HepG2 (cell line): ENCODE data around the gene CPE. TPM values are rescaled to one million over a fixed set of nuclear protein-coding genes. Genes with fewer than 3 reads are reported as not detected.

ENCODE experiments used
- ATRX ChIP-seq: sonication (generic); formaldehyde crosslinking; IDR thresholded peaks from 2 replicates; pipeline ENCODE4 v1.4.0; 2020; ENCODE audit warnings: missing genetic modification reagents, borderline replicate concordance
- CREB1 ChIP-seq, 2 experiments: fragments of 450-650 bp in 1 of 2; IDR thresholded peaks; 2 replicates each; pipeline ENCODE4 v1.6.1; 2016 to 2017; ENCODE audit warnings: control low read depth in 1 of 2, mild to moderate bottlenecking in 1 of 2, missing compliant biosample characterization in 1 of 2, missing genetic modification characterization in 1 of 2
- ESRRA ChIP-seq: sonication (generic); formaldehyde crosslinking; IDR thresholded peaks from 2 replicates; pipeline ENCODE4 v1.5.1; 2020; ENCODE audit warnings: mild to moderate bottlenecking, low read depth, missing genetic modification reagents
- FOXA1 ChIP-seq, 2 experiments: fragments of 450-650 bp in 1 of 2; sonication (generic) in 1 of 2; formaldehyde crosslinking in 1 of 2; IDR thresholded peaks; 2 replicates each; pipeline versions ENCODE4 v1.4.0 to v1.6.1; 2016 to 2020; ENCODE audit warnings: missing genetic modification reagents in 1 of 2
- JUNB ChIP-seq: sonication (generic); formaldehyde crosslinking; IDR thresholded peaks from 2 replicates; pipeline ENCODE4 v1.8.0; 2022; ENCODE audit warnings: missing genetic modification reagents, mild to moderate bottlenecking, borderline replicate concordance
- MYC ChIP-seq: sonication (generic); formaldehyde crosslinking; IDR thresholded peaks from 2 replicates; pipeline ENCODE4 v1.9.0; 2021; ENCODE audit warnings: missing genetic modification reagents, borderline replicate concordance
- NFE2 ChIP-seq: sonication (generic); formaldehyde crosslinking; IDR thresholded peaks from 2 replicates; pipeline ENCODE4 v1.4.0; 2020; ENCODE audit warnings: missing genetic modification reagents
- NFYB ChIP-seq: sonication (generic); formaldehyde crosslinking; IDR thresholded peaks from 2 replicates; pipeline ENCODE4 v1.4.0; 2020; ENCODE audit warnings: missing genetic modification reagents
- NR2F1 ChIP-seq, 2 experiments: fragments of 450-650 bp in 1 of 2; formaldehyde crosslinking in 1 of 2; IDR thresholded peaks; 2 replicates each; pipeline versions ENCODE4 v1.5.0 to v1.6.1; 2016 to 2020; ENCODE audit warnings: mild to moderate bottlenecking in 1 of 2, missing compliant biosample characterization in 1 of 2, missing genetic modification reagents in 1 of 2, moderate library complexity in 1 of 2
- RAD21 ChIP-seq: fragments of 450-650 bp; formaldehyde crosslinking; IDR thresholded peaks from 2 replicates; pipeline ENCODE4 v1.5.0; 2020; ENCODE audit warnings: mild to moderate bottlenecking
- RFX3 ChIP-seq: IDR thresholded peaks from 2 replicates; pipeline ENCODE4 v1.6.1; 2016; ENCODE audit warnings: missing biosample characterization, missing genetic modification reagents
- RXRB ChIP-seq: IDR thresholded peaks from 2 replicates; pipeline ENCODE4 v1.6.1; 2016; ENCODE audit warnings: borderline replicate concordance, missing genetic modification reagents, missing compliant biosample characterization
- SOX5 ChIP-seq: IDR thresholded peaks from 2 replicates; pipeline ENCODE4 v1.6.1; 2016; ENCODE audit warnings: borderline replicate concordance
- TBL1XR1 ChIP-seq: fragments of 150-350 bp; IDR thresholded peaks from 2 replicates; pipeline ENCODE4 v1.6.1; 2014; ENCODE audit warnings: borderline replicate concordance, low read length; ENCODE audit not compliant: partially characterized antibody
- ZMYM4 ChIP-seq: sonication (generic); formaldehyde crosslinking; IDR thresholded peaks from 2 replicates; pipeline ENCODE4 v1.8.1; 2023; ENCODE audit warnings: mild to moderate bottlenecking, missing genetic modification reagents
- ZNF124 ChIP-seq: sonication (generic); formaldehyde crosslinking; IDR thresholded peaks from 2 replicates; pipeline ENCODE4 v1.4.0; 2020; ENCODE audit warnings: missing genetic modification reagents
- ZNF589 ChIP-seq: sonication (generic); formaldehyde crosslinking; conservative IDR thresholded peaks from 2 replicates; pipeline ENCODE4 v1.8.0; 2022; ENCODE audit warnings: mild to moderate bottlenecking, moderate library complexity, missing genetic modification reagents
- ZNF644 ChIP-seq: IDR thresholded peaks from 2 replicates; pipeline ENCODE4 v1.6.1; 2016; ENCODE audit warnings: low read depth
- ZNF674 ChIP-seq: sonication (generic); formaldehyde crosslinking; IDR thresholded peaks from 2 replicates; pipeline ENCODE4 v1.5.0; 2020; ENCODE audit warnings: low read depth, mild to moderate bottlenecking, missing genetic modification reagents
- polyA plus RNA-seq, 8 experiments: library from polyadenylated mRNA; depleted of rRNA in 3 of 8; stranded (reverse) in 7 of 8; unstranded in 1 of 8; fragments of >200 nt; fragmentation: Illumina TruSeq in 4 of 8; extraction: Trizol in 4 of 8; gene quantifications; 2 replicates each; pipeline versions ENCODE4 v1.2.1 to v1.2.3, GENCODE V29; 2011 to 2016; ENCODE audit warnings: low read depth in 4 of 8, missing spikeins in 1 of 8, mixed read lengths in 1 of 8; ENCODE audit not compliant: insufficient read depth in 1 of 8
- total RNA-seq, 5 experiments: library from RNA; depleted of rRNA; stranded (reverse); fragments of >200 nt; fragmentation: Illumina TruSeq; extraction: Trizol; gene quantifications; 2 replicates each; pipeline ENCODE4 v1.2.3, GENCODE V29; 2016; ENCODE audit warnings: low read depth in 1 of 5
- TF ChIP-seq, protein P1 (sequence below): sonication (generic); formaldehyde crosslinking; IDR thresholded peaks from 2 replicates; pipeline ENCODE4 v1.4.0; 2020; ENCODE audit warnings: missing genetic modification reagents
- TF ChIP-seq, protein P2 (sequence below): IDR thresholded peaks from 2 replicates; pipeline ENCODE4 v1.6.1; 2016; ENCODE audit warnings: missing genetic modification reagents, missing compliant biosample characterization
- TF ChIP-seq, protein P3 (sequence below): sonication (generic); formaldehyde crosslinking; IDR thresholded peaks from 2 replicates; pipeline ENCODE4 v1.4.0; 2020; ENCODE audit warnings: missing genetic modification reagents
- TF ChIP-seq, protein P4 (sequence below): sonication (generic); formaldehyde crosslinking; IDR thresholded peaks from 2 replicates; pipeline ENCODE4 v1.5.0; 2020; ENCODE audit warnings: missing genetic modification reagents

The CPE gene
- total and polyA plus RNA-seq, 2 of the 13 experiments (the other 11 are each of a cell fraction or from before 2014, with no cell fraction given), result 268 to 852 TPM

DNA sequence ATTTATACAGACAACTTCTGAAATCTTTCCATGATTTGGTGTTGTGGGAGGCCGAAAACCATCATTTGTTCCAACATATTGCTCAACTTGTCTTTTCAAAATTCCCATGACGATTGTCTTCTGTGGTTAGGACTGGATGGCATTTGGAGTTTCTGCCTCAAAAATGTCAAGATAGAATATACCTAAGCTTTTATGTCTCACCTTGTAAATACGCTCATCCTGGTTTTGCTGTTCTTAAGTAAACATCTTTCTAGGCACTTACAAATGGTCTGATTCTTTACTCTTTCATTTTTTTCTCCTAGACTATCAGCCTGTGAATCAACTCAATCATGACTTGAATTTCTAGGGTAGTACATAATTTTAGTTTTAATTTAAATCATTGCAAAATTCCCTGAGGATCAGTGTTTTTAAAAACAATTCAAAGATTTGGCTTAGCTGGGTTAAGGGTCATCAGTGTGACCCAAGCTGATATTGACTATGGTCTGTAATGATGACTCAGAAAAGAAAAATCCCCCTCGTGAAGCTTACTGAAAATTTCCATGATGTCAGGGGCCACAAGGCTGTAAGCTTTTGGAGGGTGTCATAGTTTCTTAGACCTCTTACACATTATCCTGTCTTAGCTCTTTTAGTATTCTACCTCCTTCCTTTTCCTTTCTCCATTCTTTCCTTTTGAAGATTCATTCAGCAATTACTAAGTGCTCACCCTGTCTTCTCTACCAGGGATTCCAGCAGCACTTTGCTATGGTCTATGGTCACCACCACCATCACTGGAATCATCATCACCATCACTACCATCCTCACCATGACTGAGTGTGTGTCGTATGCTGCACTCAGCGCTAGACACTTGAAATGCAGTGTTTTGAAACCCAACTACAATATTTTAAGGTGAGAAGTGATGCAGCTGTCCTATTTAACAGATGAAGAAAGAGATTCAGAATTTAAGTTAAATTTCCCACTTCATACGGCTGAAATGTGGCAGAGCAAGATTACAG lies 124.4 kb downstream of the CPE start (continued):
- TF ChIP-seq RFX3 (CRISPR knock-in tag) (no peak), RAD21 (CRISPR knock-in tag) (no peak), NFE2 (CRISPR knock-in tag) (no peak), RXRB (peak; percentile 77), ZMYM4 (CRISPR knock-in tag) (no peak), ESRRA (CRISPR knock-in tag) (no peak), ZNF644 (CRISPR knock-in tag) (peak; percentile 5; the same call in 1 of the 2 replicates), ZNF674 (CRISPR knock-in tag) (no peak), ATRX (no peak), CREB1 (IDR thresholded peaks at IDR 0.05) (peak; percentile 81), CREB1 (CRISPR knock-in tag; IDR thresholded peaks at IDR 0.05) (peak; percentile 87), ZNF124 (CRISPR knock-in tag) (0 out of 2 replicates have a peak, but pooled peaks have one; percentile 33), TBL1XR1 (peak; percentile 6), ZNF589 (CRISPR knock-in tag) (no peak), NR2F1 (CRISPR knock-in tag; IDR thresholded peaks at IDR 0.05) (peak; percentile 46 to 87; a peak in 3 of 4 replicates), SOX5 (CRISPR knock-in tag) (peak; percentile 52; the same call in 1 of the 2 replicates), FOXA1 (IDR thresholded peaks at IDR 0.05) (peak; percentile 70), FOXA1 (CRISPR knock-in tag; IDR thresholded peaks at IDR 0.05) (peak; percentile 80), MYC (CRISPR knock-in tag) (no peak), JUNB (CRISPR knock-in tag) (no peak), NFYB (CRISPR knock-in tag) (no peak)
- TF ChIP-seq, protein P1, sequence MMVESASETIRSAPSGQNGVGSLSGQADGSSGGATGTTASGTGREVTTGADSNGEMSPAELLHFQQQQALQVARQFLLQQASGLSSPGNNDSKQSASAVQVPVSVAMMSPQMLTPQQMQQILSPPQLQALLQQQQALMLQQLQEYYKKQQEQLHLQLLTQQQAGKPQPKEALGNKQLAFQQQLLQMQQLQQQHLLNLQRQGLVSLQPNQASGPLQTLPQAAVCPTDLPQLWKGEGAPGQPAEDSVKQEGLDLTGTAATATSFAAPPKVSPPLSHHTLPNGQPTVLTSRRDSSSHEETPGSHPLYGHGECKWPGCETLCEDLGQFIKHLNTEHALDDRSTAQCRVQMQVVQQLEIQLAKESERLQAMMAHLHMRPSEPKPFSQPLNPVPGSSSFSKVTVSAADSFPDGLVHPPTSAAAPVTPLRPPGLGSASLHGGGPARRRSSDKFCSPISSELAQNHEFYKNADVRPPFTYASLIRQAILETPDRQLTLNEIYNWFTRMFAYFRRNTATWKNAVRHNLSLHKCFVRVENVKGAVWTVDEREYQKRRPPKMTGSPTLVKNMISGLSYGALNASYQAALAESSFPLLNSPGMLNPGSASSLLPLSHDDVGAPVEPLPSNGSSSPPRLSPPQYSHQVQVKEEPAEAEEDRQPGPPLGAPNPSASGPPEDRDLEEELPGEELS (CRISPR knock-in tag), result peak; percentile 48; the same call in 1 of the 2 replicates
- TF ChIP-seq, protein P2, sequence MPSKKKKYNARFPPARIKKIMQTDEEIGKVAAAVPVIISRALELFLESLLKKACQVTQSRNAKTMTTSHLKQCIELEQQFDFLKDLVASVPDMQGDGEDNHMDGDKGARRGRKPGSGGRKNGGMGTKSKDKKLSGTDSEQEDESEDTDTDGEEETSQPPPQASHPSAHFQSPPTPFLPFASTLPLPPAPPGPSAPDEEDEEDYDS, result 0 out of 2 replicates have a peak, but pooled peaks have one; percentile 19
- TF ChIP-seq, protein P3, sequence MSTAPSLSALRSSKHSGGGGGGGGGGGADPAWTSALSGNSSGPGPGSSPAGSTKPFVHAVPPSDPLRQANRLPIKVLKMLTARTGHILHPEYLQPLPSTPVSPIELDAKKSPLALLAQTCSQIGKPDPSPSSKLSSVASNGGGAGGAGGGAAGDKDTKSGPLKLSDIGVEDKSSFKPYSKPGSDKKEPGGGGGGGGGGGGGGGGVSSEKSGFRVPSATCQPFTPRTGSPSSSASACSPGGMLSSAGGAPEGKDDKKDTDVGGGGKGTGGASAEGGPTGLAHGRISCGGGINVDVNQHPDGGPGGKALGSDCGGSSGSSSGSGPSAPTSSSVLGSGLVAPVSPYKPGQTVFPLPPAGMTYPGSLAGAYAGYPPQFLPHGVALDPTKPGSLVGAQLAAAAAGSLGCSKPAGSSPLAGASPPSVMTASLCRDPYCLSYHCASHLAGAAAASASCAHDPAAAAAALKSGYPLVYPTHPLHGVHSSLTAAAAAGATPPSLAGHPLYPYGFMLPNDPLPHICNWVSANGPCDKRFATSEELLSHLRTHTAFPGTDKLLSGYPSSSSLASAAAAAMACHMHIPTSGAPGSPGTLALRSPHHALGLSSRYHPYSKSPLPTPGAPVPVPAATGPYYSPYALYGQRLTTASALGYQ (CRISPR knock-in tag), result peak; percentile 50; the same call in 1 of the 2 replicates
- TF ChIP-seq, protein P4, sequence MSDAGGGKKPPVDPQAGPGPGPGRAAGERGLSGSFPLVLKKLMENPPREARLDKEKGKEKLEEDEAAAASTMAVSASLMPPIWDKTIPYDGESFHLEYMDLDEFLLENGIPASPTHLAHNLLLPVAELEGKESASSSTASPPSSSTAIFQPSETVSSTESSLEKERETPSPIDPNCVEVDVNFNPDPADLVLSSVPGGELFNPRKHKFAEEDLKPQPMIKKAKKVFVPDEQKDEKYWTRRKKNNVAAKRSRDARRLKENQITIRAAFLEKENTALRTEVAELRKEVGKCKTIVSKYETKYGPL (CRISPR knock-in tag), result no peak
